B cell (primary cell): ENCODE results near the gene SLC29A3. TPM values are rescaled to one million over a fixed set of nuclear protein-coding genes. Genes with fewer than 3 reads are reported as not detected.

ENCODE experiments used
- ATAC-seq: fragments of 200-7000 bp; cut with Tn5 transposase; one replicate; pipeline ENCODE4 v1.10.0; 2021; ENCODE audit warnings: low read depth, mild to moderate bottlenecking, moderate number of reproducible peaks, moderate library complexity
- CTCF ChIA-PET: fragments of 350-600 bp; sonication (Branson Sonifier 250); formaldehyde crosslinking; loops from one replicate; lab custom pipeline; 2021; ENCODE audit warnings: antibody characterized with exemption, inconsistent platforms; lab: Charles Lee
- POLR2A ChIA-PET: fragments of 350-600 bp; sonication (Branson Sonifier 250); formaldehyde crosslinking; loops from one replicate; lab custom pipeline; 2021; ENCODE audit warnings: antibody characterized with exemption; lab: Charles Lee
- DNase-seq: peaks from one replicate; pipeline ENCODE4 v3.0.0; 2013
- H2AFZ ChIP-seq: 2 replicates; pipeline ENCODE4 v1.6.1; 2012; ENCODE audit warnings: mild to moderate bottlenecking, low read depth, low read length; ENCODE audit not compliant: insufficient read depth, poor library complexity, severe bottlenecking
- H3K27ac ChIP-seq, 2 donors: 1 replicate in 1 of 2; 2 replicates in 1 of 2; pipeline ENCODE4 v1.5.1; 2012 to 2013; ENCODE audit warnings: low read length in 2 of 2, mild to moderate bottlenecking in 2 of 2, moderate library complexity in 1 of 2
- H3K27me3 ChIP-seq, 4 experiments: fragments of 200-600 bp in 1 of 4; sonication (generic) in 1 of 4; replicated peaks in 1 of 4; 1 replicate in 2 of 4; 2 replicates in 2 of 4; pipeline versions ENCODE4 v1.6.1 to v1.7.0; 2013 to 2016; ENCODE audit warnings: low read length in 3 of 4, mild to moderate bottlenecking in 2 of 4, mixed read lengths in 1 of 4, moderate library complexity in 1 of 4; ENCODE audit not compliant: insufficient read depth in 4 of 4, control insufficient read depth in 3 of 4; ENCODE audit errors: control extremely low read depth in 1 of 4
- H3K36me3 ChIP-seq, 2 experiments: replicated peaks in 1 of 2; 1 replicate in 1 of 2; 2 replicates in 1 of 2; pipeline versions ENCODE4 v1.6.1 to v1.7.1; 2013; ENCODE audit warnings: low read length in 1 of 2; ENCODE audit not compliant: insufficient read depth in 2 of 2, control insufficient read depth in 1 of 2; ENCODE audit errors: control extremely low read depth in 1 of 2, extremely low read depth in 1 of 2
- H3K4me1 ChIP-seq, 2 donors: fragments of 200-600 bp in 1 of 2; sonication (generic) in 1 of 2; 1 replicate in 1 of 2; 2 replicates in 1 of 2; pipeline versions ENCODE4 v1.5.1 to v1.6.1; 2013 to 2017; ENCODE audit warnings: low read length in 2 of 2; ENCODE audit not compliant: control insufficient read depth in 2 of 2, insufficient read depth in 2 of 2
- H3K4me2 ChIP-seq: replicated peaks from 2 replicates; pipeline ENCODE3; 2012; ENCODE audit warnings: mild to moderate bottlenecking, low read depth, low read length; ENCODE audit not compliant: poor library complexity, severe bottlenecking
- H3K4me3 ChIP-seq, 5 experiments: fragments of 200-600 bp in 1 of 5; sonication (generic) in 1 of 5; 1 replicate in 3 of 5; 2 replicates in 2 of 5; pipeline versions ENCODE4 v1.5.1 to v1.7.0; 2011 to 2016; ENCODE audit warnings: low read length in 4 of 5, mild to moderate bottlenecking in 4 of 5, low read depth in 2 of 5, control low read depth in 1 of 5, moderate library complexity in 1 of 5; ENCODE audit not compliant: insufficient read depth in 1 of 5; ENCODE audit errors: control extremely low read depth in 1 of 5, extremely low read depth in 1 of 5
- H3K79me2 ChIP-seq: fragments of 200-600 bp; sonication (generic); one replicate; pipeline ENCODE4 v1.6.0; 2016; ENCODE audit warnings: low read length; ENCODE audit not compliant: control insufficient read depth, insufficient read depth
- H3K9ac ChIP-seq: fragments of 200-600 bp; sonication (generic); 2 replicates; pipeline ENCODE4 v1.6.1; 2017; ENCODE audit warnings: mild to moderate bottlenecking, low read length, moderate library complexity
- H3K9me3 ChIP-seq, 3 donors: one replicate each; pipeline versions ENCODE4 v1.6.1 to v1.7.1; 2013; ENCODE audit warnings: low read length in 2 of 3; ENCODE audit not compliant: control insufficient read depth in 2 of 3, insufficient read depth in 1 of 3; ENCODE audit errors: control extremely low read depth in 1 of 3
- H4K20me1 ChIP-seq: 2 replicates; pipeline ENCODE4 v1.6.0; 2012; ENCODE audit warnings: mild to moderate bottlenecking, low read length; ENCODE audit not compliant: insufficient read depth, control insufficient read depth, poor library complexity, severe bottlenecking
- H3K27ac Mint-ChIP-seq: one replicate; pipeline ENCODE4 v1.8.0; 2021; ENCODE audit warnings: mixed read lengths
- H3K27me3 Mint-ChIP-seq: one replicate; pipeline ENCODE4 v1.8.0; 2021; ENCODE audit warnings: mixed read lengths
- H3K4me1 Mint-ChIP-seq: one replicate; pipeline ENCODE4 v1.8.0; 2021; ENCODE audit warnings: mixed read lengths
- H3K4me3 Mint-ChIP-seq: one replicate; pipeline ENCODE4 v1.8.0; 2021; ENCODE audit warnings: mixed read lengths
- H3K9me3 Mint-ChIP-seq: one replicate; pipeline ENCODE4 v1.8.0; 2022; ENCODE audit warnings: mixed read lengths; ENCODE audit not compliant: insufficient read depth
- EZH2 ChIP-seq: IDR thresholded peaks from 2 replicates; pipeline ENCODE4 v1.6.1; 2012; ENCODE audit warnings: borderline replicate concordance, low read depth, mild to moderate bottlenecking, moderate library complexity, low read length; ENCODE audit not compliant: insufficient read depth, poor library complexity, severe bottlenecking
- WGBS: methylation state at CpG from one replicate; pipeline ENCODE4 v1.1.5; 2013; ENCODE audit warnings: missing lambda C conversion rate; ENCODE audit not compliant: insufficient coverage; 5-methylcytosine and 5-hydroxymethylcytosine counted together
- intact Hi-C: fragments of 100-400 bp; cut with micrococcal nuclease; formaldehyde crosslinking; loops from one replicate; pipeline ENCODE4 v1.10.0; 2022
- polyA plus RNA-seq: library from polyadenylated mRNA; depleted of rRNA; stranded (reverse); fragments of >200 nt; gene quantifications from 2 replicates; pipeline ENCODE4 v1.2.3, GENCODE V29; 2012
- total RNA-seq, 2 donors: library from RNA; stranded (reverse); fragments of 120-200 nt in 1 of 2; gene quantifications; 1 replicate in 1 of 2; 2 replicates in 1 of 2; pipeline versions ENCODE4 v1.2.3 to v1.2.4, GENCODE V29; 2013 to 2022
- TF ChIP-seq, protein P1 (sequence below): fragments of 200-600 bp; IDR thresholded peaks from one replicate; pipeline ENCODE4 v1.8.0; 2022; ENCODE audit warnings: antibody characterized with exemption, mild to moderate bottlenecking

Gene SLC29A3
- total and polyA plus RNA-seq, 2 donors (not counting 1 experiment from before 2014, with no cell fraction given) = 4.5 to 8.2 TPM

DNA sequence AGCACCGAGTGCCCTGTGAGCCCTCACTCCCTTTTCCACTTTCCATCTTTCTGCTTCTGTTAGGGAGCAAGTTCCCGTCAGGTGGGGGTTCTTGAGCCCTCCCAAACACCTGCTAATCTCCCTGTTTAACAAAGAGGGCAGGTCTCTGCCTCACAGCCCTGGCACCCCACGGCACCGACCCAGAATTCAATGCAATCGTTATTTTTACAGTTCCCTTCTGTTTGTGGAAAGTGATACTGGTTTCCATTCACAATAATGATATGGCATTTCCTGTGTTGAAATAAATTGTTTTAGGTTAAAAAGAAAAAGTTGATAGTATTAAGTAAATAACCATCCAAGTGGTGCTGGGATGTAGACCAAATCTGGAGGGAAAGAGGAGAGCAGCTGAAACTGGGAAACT is 38.8 kb upstream of the SLC29A3 start:
- no peak overlapping the region for H3K27ac Mint-ChIP-seq
- ATAC-seq = no peak
- CTCF ChIA-PET = no interaction called here

DNA sequence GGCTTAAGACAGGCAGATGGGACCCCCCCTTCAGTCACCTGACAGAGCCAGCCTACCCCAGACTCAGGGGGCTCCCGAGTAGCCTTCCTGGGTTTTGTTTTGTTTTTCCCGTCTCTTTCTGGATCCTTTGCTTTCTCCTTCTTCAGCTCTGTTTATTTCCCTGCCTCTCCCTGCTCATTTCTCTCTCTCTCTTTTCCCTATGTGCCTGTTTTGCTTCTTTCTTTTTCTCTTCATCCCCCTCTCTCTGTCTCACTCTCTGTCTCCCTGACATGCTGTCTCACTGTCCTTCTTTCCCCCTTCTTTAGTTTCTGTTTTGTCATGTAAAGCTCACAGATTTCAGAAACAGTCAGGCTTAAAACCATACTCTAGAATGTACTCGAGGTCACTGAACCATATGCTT is 38.2 kb upstream of the SLC29A3 start:
- no peak overlapping the region for H2AFZ ChIP-seq
- intact Hi-C loops = no loop called here
- ChIA-PET CTCF (no interaction called here), POLR2A (no interaction called here)
- Mint-ChIP-seq H3K4me1 (no peaks in the 10 kb centered on the region), H3K27me3 (no peaks in the 10 kb centered on the region), H3K27ac (no peak overlapping the region), H3K4me3 (no peak overlapping the region), H3K9me3 (no peaks in the 10 kb centered on the region)
- H3K4me1 ChIP-seq = no peaks in the 10 kb centered on the region
- H3K27me3 ChIP-seq = no peaks in the 10 kb centered on the region
- H3K4me2 ChIP-seq = no peak overlapping the region
- H3K27ac ChIP-seq = no peak overlapping the region
- H3K9ac ChIP-seq = no peak overlapping the region
- no peaks in the 10 kb centered on the region for H3K36me3 ChIP-seq
- H3K4me3 ChIP-seq = no peak overlapping the region
- DNase-seq (no peak), ATAC-seq (no peak)
- WGBS = 33% methylated on average over 2 of the region's 3 CpGs
- peaks cover 0 to 7% (median 0%) of the 10 kb centered on the region in 3 donors for H3K9me3 ChIP-seq
- H4K20me1 ChIP-seq = no peaks in the 10 kb centered on the region
- TF ChIP-seq, protein P1, sequence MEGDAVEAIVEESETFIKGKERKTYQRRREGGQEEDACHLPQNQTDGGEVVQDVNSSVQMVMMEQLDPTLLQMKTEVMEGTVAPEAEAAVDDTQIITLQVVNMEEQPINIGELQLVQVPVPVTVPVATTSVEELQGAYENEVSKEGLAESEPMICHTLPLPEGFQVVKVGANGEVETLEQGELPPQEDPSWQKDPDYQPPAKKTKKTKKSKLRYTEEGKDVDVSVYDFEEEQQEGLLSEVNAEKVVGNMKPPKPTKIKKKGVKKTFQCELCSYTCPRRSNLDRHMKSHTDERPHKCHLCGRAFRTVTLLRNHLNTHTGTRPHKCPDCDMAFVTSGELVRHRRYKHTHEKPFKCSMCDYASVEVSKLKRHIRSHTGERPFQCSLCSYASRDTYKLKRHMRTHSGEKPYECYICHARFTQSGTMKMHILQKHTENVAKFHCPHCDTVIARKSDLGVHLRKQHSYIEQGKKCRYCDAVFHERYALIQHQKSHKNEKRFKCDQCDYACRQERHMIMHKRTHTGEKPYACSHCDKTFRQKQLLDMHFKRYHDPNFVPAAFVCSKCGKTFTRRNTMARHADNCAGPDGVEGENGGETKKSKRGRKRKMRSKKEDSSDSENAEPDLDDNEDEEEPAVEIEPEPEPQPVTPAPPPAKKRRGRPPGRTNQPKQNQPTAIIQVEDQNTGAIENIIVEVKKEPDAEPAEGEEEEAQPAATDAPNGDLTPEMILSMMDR = no peak
- TF ChIP-seq EZH2 = no peak
- H3K79me2 ChIP-seq = no peaks in the 10 kb centered on the region

More for the DNA sequence above, 38.8 kb upstream of the SLC29A3 start:
- no peak overlapping the region for H3K4me2 ChIP-seq
- Mint-ChIP-seq H3K9me3 (no peaks in the 10 kb centered on the region), H3K27me3 (no peaks in the 10 kb centered on the region), H3K4me1 (no peaks in the 10 kb centered on the region), H3K4me3 (no peak overlapping the region)
- no peak overlapping the region for H3K4me3 ChIP-seq
- H3K27me3 ChIP-seq = no peaks in the 10 kb centered on the region
- intact Hi-C loops = no loop called here
- no peak for DNase-seq
- no peaks in the 10 kb centered on the region for H4K20me1 ChIP-seq
- no peak overlapping the region for H3K9ac ChIP-seq
- H3K9me3 ChIP-seq = peaks cover 0 to 5% (median 0%) of the 10 kb centered on the region in 3 donors
- WGBS = 91% methylated on average over 1 of the region's 5 CpGs
- POLR2A ChIA-PET = no interaction called here
- no peaks in the 10 kb centered on the region for H3K79me2 ChIP-seq
- no peaks in the 10 kb centered on the region for H3K4me1 ChIP-seq
- no peak overlapping the region for H3K27ac ChIP-seq
- TF ChIP-seq, protein P1 = no peak
- no peak for TF ChIP-seq EZH2
- H2AFZ ChIP-seq = no peak overlapping the region
- H3K36me3 ChIP-seq = no peaks in the 10 kb centered on the region
